CD4-positive, alpha-beta T cell treated with Interleukin-15 for 1 hour (primary cell): Measurements from ENCODE around the gene TTC33.
"Not testable (repeated sequence)": the region's sequence is repeated elsewhere in the genome, so short reads cannot be mapped to it uniquely, and the experiment has no call there.

Source experiments
- DNase-seq: peaks from one replicate; pipeline ENCODE4 v3.0.0-alpha.2; 2020

The TTC33 gene

GRCh38 chr5:40649463-40650030 lies 106.2 kb downstream of the TTC33 start:
- DNase-seq, result no peak

GRCh38 chr5:40648150-40648549 lies 107.6 kb downstream of the TTC33 start:
- DNase-seq, result no peak

- no peak for DNase-seq
Observed at GRCh38 chr5:40646266-40646665, 109.5 kb downstream of the TTC33 start.

GRCh38 chr5:40639531-40639930 lies 116.2 kb downstream of the TTC33 start:
- not testable (repeated sequence) for DNase-seq

- DNase-seq, result no peak
Observed at GRCh38 chr5:40634593-40634992, 121.2 kb downstream of the TTC33 start.

GRCh38 chr5:40634154-40634553 lies 121.6 kb downstream of the TTC33 start:
- no peak for DNase-seq

- DNase-seq, result no peak
Observed at GRCh38 chr5:40631236-40631635, 124.5 kb downstream of the TTC33 start.

- no peak for DNase-seq
Observed at GRCh38 chr5:40630126-40630525, 125.6 kb downstream of the TTC33 start.

GRCh38 chr5:40628407-40628806 lies 127.4 kb downstream of the TTC33 start:
- DNase-seq, result no peak

- DNase-seq, result no peak
Observed at GRCh38 chr5:40627706-40628105, 128.1 kb downstream of the TTC33 start.

- no peak for DNase-seq
Observed at GRCh38 chr5:40626801-40627200, 129.0 kb downstream of the TTC33 start.

- DNase-seq, result no peak
Observed at GRCh38 chr5:40623480-40624420, 132.0 kb downstream of the TTC33 start.

- DNase-seq, result no peak
Observed at GRCh38 chr5:40622463-40623252, 133.1 kb downstream of the TTC33 start.

- no peak for DNase-seq
Observed at GRCh38 chr5:40619421-40619820, 136.3 kb downstream of the TTC33 start.

- DNase-seq, result no peak
Observed at GRCh38 chr5:40618926-40619325, 136.8 kb downstream of the TTC33 start.

- DNase-seq, result no peak
Observed at GRCh38 chr5:40616781-40617180, 139.0 kb downstream of the TTC33 start.

- no peak for DNase-seq
Observed at GRCh38 chr5:40615586-40616170, 140.1 kb downstream of the TTC33 start.

- DNase-seq, result no peak
Observed at GRCh38 chr5:40614923-40615585, 140.7 kb downstream of the TTC33 start.

GRCh38 chr5:40614466-40614865 lies 141.3 kb downstream of the TTC33 start:
- DNase-seq, result no peak

- no peak for DNase-seq
Observed at GRCh38 chr5:40607202-40607601, 148.6 kb downstream of the TTC33 start.

- no peak for DNase-seq
Observed at GRCh38 chr5:40606077-40606765, 149.5 kb downstream of the TTC33 start.
